HUES48 (cell line): ENCODE data around the gene ROBO2.

Experiments
- H3K27ac ChIP-seq: one replicate; pipeline ENCODE4 v1.7.0; 2013; ENCODE audit warnings: low read depth, low read length, inconsistent platforms
- H3K27me3 ChIP-seq: 2 replicates; pipeline ENCODE4 v1.6.1; 2013; ENCODE audit warnings: mild to moderate bottlenecking, low read length; ENCODE audit not compliant: control insufficient read depth, insufficient read depth
- H3K36me3 ChIP-seq: 2 replicates; pipeline ENCODE4 v1.6.1; 2013; ENCODE audit warnings: low read length; ENCODE audit not compliant: control insufficient read depth, insufficient read depth
- H3K4me1 ChIP-seq: 2 replicates; pipeline ENCODE4 v1.6.1; 2013; ENCODE audit warnings: mild to moderate bottlenecking, low read length; ENCODE audit not compliant: control insufficient read depth, insufficient read depth
- H3K4me3 ChIP-seq: 2 replicates; pipeline ENCODE4 v1.5.1; 2013; ENCODE audit warnings: mild to moderate bottlenecking, low read depth, low read length
- H3K9ac ChIP-seq: 2 replicates; pipeline ENCODE4 v1.6.1; 2013; ENCODE audit warnings: mild to moderate bottlenecking, low read depth, low read length, moderate library complexity
- H3K9me3 ChIP-seq: 2 replicates; pipeline ENCODE4 v1.6.1; 2013; ENCODE audit warnings: low read length; ENCODE audit not compliant: control insufficient read depth, insufficient read depth

ROBO2 gene

DNA sequence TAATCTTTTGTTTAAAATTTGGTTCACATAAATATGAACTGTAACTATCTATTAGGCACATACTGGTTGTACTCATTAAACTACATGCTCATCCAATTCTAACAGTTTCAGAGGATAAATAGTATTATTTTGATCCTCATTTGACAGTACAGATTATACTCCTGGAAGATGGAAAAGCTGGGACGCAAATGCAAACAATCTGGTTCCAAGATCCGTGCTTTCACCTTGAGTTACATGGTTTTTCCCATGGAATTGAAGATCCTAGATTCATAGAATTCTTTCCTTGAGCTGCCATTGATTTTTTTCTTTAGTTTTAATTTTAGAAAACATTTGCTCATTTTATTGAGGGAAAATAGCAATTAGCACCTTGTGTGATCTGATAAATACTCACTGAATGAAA is 285.8 kb downstream of the ROBO2 start:
- no peak overlapping the region for H3K9ac ChIP-seq
- no peak overlapping the region for H3K4me3 ChIP-seq
- no peaks in the 10 kb centered on the region for H3K27me3 ChIP-seq
- H3K27ac ChIP-seq = no peak overlapping the region
- peaks cover 8% of the 10 kb centered on the region for H3K4me1 ChIP-seq
- H3K36me3 ChIP-seq = no peaks in the 10 kb centered on the region
- H3K9me3 ChIP-seq = no peaks in the 10 kb centered on the region

GRCh38 chr3:77326586-77326985 is 286.7 kb downstream of the ROBO2 start:
- Histone ChIP-seq H3K36me3 (no peaks in the 10 kb centered on the region), H3K4me1 (peaks cover 8% of the 10 kb centered on the region), H3K27ac (no peak overlapping the region), H3K9me3 (no peaks in the 10 kb centered on the region), H3K4me3 (no peak overlapping the region), H3K9ac (no peak overlapping the region), H3K27me3 (no peaks in the 10 kb centered on the region)

GRCh38 chr3:77328690-77329089 is 288.8 kb downstream of the ROBO2 start:
- H3K36me3 ChIP-seq = no peaks in the 10 kb centered on the region
- no peak overlapping the region for H3K27ac ChIP-seq
- H3K9me3 ChIP-seq = no peaks in the 10 kb centered on the region
- H3K4me3 ChIP-seq = no peak overlapping the region
- no peak overlapping the region for H3K9ac ChIP-seq
- no peaks in the 10 kb centered on the region for H3K27me3 ChIP-seq
- H3K4me1 ChIP-seq = peaks cover 8% of the 10 kb centered on the region

GRCh38 chr3:77329116-77329515 is 289.2 kb downstream of the ROBO2 start:
- no peak overlapping the region for H3K27ac ChIP-seq
- no peaks in the 10 kb centered on the region for H3K36me3 ChIP-seq
- no peaks in the 10 kb centered on the region for H3K27me3 ChIP-seq
- peaks cover 8% of the 10 kb centered on the region for H3K4me1 ChIP-seq
- H3K9ac ChIP-seq = no peak overlapping the region
- no peaks in the 10 kb centered on the region for H3K9me3 ChIP-seq
- H3K4me3 ChIP-seq = no peak overlapping the region

GRCh38 chr3:77338195-77338594 is 298.3 kb downstream of the ROBO2 start:
- Histone ChIP-seq H3K27ac (no peak overlapping the region), H3K9me3 (no peaks in the 10 kb centered on the region), H3K9ac (no peak overlapping the region), H3K4me1 (peaks cover 5% of the 10 kb centered on the region; the same call in 1 of the 2 replicates), H3K4me3 (no peak overlapping the region), H3K36me3 (no peaks in the 10 kb centered on the region), H3K27me3 (no peaks in the 10 kb centered on the region)

DNA sequence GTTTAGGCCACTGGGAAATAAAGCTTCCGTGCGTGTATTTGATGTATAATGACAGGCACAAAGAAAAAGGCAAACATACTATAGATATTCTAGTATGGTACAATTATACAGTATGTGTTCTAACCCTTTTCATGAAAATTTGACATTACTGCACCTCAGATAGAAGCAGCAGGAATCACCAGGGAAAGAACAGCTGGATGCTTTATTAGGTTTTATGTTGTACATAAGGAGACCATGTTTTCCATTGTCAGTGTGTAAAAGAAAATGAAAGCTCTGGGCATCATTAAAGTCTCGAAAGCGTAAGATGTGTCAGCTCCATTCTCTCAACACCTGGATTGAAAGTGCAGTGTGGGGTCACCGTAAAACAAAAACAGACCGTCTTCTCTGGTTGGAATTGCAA is 302.1 kb downstream of the ROBO2 start:
- no peak overlapping the region for H3K4me3 ChIP-seq
- no peaks in the 10 kb centered on the region for H3K36me3 ChIP-seq
- H3K9ac ChIP-seq = no peak overlapping the region
- no peak overlapping the region for H3K27ac ChIP-seq
- H3K4me1 ChIP-seq = no peaks in the 10 kb centered on the region
- H3K9me3 ChIP-seq = no peaks in the 10 kb centered on the region
- no peaks in the 10 kb centered on the region for H3K27me3 ChIP-seq

GRCh38 chr3:77342688-77343087 is 302.8 kb downstream of the ROBO2 start:
- no peaks in the 10 kb centered on the region for H3K4me1 ChIP-seq
- H3K9ac ChIP-seq = no peak overlapping the region

GRCh38 chr3:77345009-77345408 is 305.1 kb downstream of the ROBO2 start:
- Histone ChIP-seq H3K4me1 (peaks cover 15% of the 10 kb centered on the region), H3K4me3 (no peak overlapping the region), H3K9me3 (no peaks in the 10 kb centered on the region), H3K27me3 (no peaks in the 10 kb centered on the region), H3K9ac (no peak overlapping the region), H3K36me3 (no peaks in the 10 kb centered on the region), H3K27ac (no peak overlapping the region)

More at GRCh38 chr3:77342688-77343087, 302.8 kb downstream of the ROBO2 start:
- H3K27me3 ChIP-seq = no peaks in the 10 kb centered on the region
- no peak overlapping the region for H3K4me3 ChIP-seq
- H3K27ac ChIP-seq = no peak overlapping the region
- no peaks in the 10 kb centered on the region for H3K36me3 ChIP-seq
- no peaks in the 10 kb centered on the region for H3K9me3 ChIP-seq

DNA sequence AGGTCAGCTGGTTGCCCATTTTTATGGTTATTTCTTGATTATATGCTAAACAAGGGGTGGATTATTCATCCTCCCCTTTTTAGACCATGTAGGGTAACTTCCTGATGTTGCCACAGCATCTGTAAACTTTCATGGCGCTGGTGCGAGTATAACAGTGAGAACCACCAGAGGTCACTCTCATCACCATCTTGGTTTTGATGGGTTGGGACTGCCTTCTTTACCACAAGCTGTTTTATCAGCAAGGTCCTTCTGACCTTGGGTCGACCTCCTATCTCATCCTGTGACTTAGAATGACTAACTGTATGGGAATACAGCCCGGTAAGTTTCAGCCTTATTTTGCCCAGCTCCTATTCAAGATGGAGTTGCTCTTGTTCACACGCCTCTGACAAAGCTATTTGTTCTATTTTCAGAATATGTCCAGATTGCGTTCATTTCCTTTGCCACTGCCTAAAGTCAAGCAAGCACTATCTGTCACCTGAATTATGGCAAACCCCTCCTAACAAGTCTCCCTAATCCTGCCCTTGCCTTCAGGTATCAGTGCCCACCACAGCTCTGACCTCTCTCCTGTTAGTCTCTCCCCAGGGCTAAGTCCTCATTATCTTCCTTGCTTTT is 308.5 kb downstream of the ROBO2 start:
- Histone ChIP-seq H3K4me3 (no peak overlapping the region), H3K36me3 (no peaks in the 10 kb centered on the region), H3K4me1 (peaks cover 21% of the 10 kb centered on the region), H3K27ac (no peak overlapping the region), H3K9ac (no peak overlapping the region), H3K27me3 (no peaks in the 10 kb centered on the region), H3K9me3 (no peaks in the 10 kb centered on the region)

- H3K9me3 ChIP-seq = no peaks in the 10 kb centered on the region
- H3K27ac ChIP-seq = no peak overlapping the region
- H3K4me3 ChIP-seq = no peak overlapping the region
- no peaks in the 10 kb centered on the region for H3K27me3 ChIP-seq
- no peaks in the 10 kb centered on the region for H3K36me3 ChIP-seq
- peaks cover 13% of the 10 kb centered on the region for H3K4me1 ChIP-seq
- H3K9ac ChIP-seq = no peak overlapping the region
These were observed 315.1 kb downstream of the ROBO2 start for GRCh38 chr3:77354958-77355357.

GRCh38 chr3:77362936-77363335 is 323.0 kb downstream of the ROBO2 start:
- Histone ChIP-seq H3K4me3 (no peak overlapping the region), H3K27me3 (no peaks in the 10 kb centered on the region), H3K27ac (no peak overlapping the region), H3K9me3 (no peaks in the 10 kb centered on the region), H3K4me1 (peaks cover 7% of the 10 kb centered on the region), H3K36me3 (no peaks in the 10 kb centered on the region), H3K9ac (no peak overlapping the region)
